ENCODE results near the gene HOXB9. TPM values are rescaled to one million over a fixed set of nuclear protein-coding genes. Genes with fewer than 3 reads are reported as not detected.

HOXB9 gene
- total RNA-seq, 2 donors from 2014 or later = 0.09 to 0.68 TPM

DNA sequence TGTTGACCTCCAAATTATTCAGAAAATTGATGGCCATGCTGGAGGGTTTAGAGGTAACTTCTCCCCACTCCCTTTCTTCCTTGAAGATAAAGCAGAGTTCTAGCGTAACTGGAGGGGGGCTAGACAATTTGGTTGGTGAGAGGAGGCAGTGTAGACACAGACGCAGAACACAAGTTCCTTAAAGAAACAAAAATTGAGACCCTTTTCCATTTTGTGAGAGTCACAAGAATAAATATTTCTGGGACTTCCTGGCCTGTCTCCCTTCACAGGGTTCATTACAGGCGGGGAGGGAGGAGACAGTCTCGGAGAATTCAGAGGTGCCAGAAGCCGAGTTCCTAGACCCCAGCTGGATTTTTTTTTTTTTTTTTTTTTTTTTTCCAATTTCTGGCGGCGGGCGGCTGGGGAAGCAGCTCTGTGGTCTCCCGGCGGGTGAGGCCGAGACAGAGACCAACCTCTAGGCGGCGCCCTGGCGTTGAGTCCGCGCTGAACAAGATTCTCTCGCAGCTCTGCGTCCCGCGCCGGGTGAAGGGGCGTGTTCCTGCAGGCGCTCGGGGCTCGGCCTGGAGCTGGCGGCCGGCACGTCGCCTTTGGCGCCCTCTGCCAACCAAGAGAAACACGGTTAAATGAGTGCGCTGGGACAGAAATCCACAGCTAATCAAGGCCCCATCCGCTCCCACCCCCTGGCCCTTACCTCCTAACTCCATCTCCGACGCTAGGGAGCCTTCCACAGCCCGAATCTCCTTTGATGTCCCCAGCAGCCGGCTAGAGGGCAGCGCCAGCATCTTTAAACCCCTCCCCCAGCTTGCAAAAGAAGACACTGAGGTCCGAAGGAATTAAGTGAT is 10.2 kb upstream of the HOXB9 start:
- TF ChIP-seq POLR2AphosphoS5 (IDR thresholded peaks at IDR 0.05) = no peak
- no peak for TF ChIP-seq POLR2A (IDR thresholded peaks at IDR 0.05)
- TF ChIP-seq, protein P1, sequence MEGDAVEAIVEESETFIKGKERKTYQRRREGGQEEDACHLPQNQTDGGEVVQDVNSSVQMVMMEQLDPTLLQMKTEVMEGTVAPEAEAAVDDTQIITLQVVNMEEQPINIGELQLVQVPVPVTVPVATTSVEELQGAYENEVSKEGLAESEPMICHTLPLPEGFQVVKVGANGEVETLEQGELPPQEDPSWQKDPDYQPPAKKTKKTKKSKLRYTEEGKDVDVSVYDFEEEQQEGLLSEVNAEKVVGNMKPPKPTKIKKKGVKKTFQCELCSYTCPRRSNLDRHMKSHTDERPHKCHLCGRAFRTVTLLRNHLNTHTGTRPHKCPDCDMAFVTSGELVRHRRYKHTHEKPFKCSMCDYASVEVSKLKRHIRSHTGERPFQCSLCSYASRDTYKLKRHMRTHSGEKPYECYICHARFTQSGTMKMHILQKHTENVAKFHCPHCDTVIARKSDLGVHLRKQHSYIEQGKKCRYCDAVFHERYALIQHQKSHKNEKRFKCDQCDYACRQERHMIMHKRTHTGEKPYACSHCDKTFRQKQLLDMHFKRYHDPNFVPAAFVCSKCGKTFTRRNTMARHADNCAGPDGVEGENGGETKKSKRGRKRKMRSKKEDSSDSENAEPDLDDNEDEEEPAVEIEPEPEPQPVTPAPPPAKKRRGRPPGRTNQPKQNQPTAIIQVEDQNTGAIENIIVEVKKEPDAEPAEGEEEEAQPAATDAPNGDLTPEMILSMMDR (IDR thresholded peaks at IDR 0.05) = peak in 1 of 4 experiments; percentile 48
- H3K4me1 ChIP-seq (replicated peaks) = no peaks in the 10 kb centered on the region
- intact Hi-C loops (cut with DNase I) = no loop called here
- H3K9me3 ChIP-seq = no peaks in the 10 kb centered on the region
- H3K27me3 ChIP-seq (replicated peaks; ENCODE audit: insufficient read depth) = peaks cover 38% of the 10 kb centered on the region
- WGBS = 10% methylated on average over 35 of the region's 39 CpGs
- no peak overlapping the region for H3K4me3 ChIP-seq
- no peaks in the 10 kb centered on the region for H3K36me3 ChIP-seq
- DNase-seq (ENCODE audit: low spot score) = no peak
- no peak overlapping the region for H3K27ac ChIP-seq

DNA sequence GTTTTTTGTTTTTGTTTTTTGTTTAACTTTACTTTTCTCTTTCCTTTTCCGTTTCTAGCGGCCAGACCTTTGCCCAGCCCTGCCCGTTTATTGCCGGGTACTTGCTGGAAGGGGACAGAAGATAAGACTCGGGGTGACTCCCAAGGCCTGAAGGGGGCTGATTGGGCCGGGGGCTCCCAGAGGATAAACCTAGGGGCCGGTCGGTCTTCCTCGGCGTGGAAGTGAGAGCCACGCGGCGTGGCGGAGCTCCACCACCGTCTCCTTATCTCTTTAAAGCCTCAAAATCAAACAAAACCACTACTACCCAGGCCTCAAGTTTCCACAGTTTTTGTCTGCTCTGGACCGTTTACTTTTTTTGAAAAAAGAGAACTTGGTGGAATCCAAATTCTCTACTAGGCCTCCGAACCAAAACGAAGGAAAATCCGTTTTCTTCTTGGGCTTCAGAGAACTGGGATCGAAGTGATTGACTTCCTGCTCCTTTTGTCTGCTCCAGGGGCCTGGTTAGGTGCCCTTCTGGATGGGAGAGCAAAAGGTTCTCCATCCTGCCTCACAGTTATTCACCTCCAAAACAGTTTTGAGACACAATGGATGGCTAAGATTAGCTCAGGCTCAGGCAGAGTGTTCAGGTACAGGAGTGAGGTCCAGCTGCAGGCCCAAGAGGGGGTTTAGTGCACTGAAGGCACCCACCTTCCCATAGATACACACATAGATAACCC is 8.5 kb upstream of the HOXB9 start:
- WGBS = 72% methylated on average over 20 of the region's 20 CpGs
- intact Hi-C loops (cut with DNase I) = no loop called here

DNA sequence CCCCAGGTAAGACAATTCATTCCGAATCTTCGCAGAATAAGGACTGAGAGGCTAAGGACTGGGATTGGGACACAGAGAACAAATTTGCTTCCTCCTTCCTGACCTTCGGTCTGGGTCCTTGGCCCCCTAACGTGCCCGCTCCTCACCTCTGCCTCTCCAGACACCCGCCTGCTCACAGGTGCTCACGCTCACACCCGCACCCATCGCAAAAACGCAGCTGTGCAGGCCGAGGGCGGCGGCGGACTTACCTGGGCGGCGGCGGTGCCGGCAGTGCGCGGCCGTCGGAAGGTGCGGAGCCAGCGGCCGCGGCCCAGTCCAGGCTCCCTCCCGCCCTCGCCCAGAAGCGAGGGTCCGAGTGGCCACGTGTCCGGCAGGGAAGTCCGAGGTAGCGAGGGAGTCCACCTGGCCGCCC is 7.1 kb upstream of the HOXB9 start:
- intact Hi-C loops (cut with DNase I) = no loop called here
- H3K9me3 ChIP-seq = no peaks in the 10 kb centered on the region
- no peak for TF ChIP-seq POLR2AphosphoS5 (IDR thresholded peaks at IDR 0.05)
- H3K27me3 ChIP-seq (replicated peaks; ENCODE audit: insufficient read depth) = peaks cover 57% of the 10 kb centered on the region
- H3K4me1 ChIP-seq (replicated peaks) = no peaks in the 10 kb centered on the region
- no peak overlapping the region for H3K4me3 ChIP-seq
- no peak for DNase-seq (ENCODE audit: low spot score)
- no peak overlapping the region for H3K27ac ChIP-seq
- WGBS = 42% methylated on average over 34 of the region's 35 CpGs
- no peaks in the 10 kb centered on the region for H3K36me3 ChIP-seq

More for the DNA sequence above, 8.5 kb upstream of the HOXB9 start:
- no peak overlapping the region for H3K27ac ChIP-seq
- H3K4me3 ChIP-seq = no peak overlapping the region
- H3K9me3 ChIP-seq = no peaks in the 10 kb centered on the region
- no peaks in the 10 kb centered on the region for H3K4me1 ChIP-seq (replicated peaks)
- H3K27me3 ChIP-seq (replicated peaks; ENCODE audit: insufficient read depth) = peaks cover 46% of the 10 kb centered on the region
- no peaks in the 10 kb centered on the region for H3K36me3 ChIP-seq
- TF ChIP-seq, protein P1 (IDR thresholded peaks at IDR 0.05) = no peak
- TF ChIP-seq POLR2AphosphoS5 (IDR thresholded peaks at IDR 0.05) (no peak), POLR2A (IDR thresholded peaks at IDR 0.05) (no peak)
- no peak for DNase-seq (ENCODE audit: low spot score)

DNA sequence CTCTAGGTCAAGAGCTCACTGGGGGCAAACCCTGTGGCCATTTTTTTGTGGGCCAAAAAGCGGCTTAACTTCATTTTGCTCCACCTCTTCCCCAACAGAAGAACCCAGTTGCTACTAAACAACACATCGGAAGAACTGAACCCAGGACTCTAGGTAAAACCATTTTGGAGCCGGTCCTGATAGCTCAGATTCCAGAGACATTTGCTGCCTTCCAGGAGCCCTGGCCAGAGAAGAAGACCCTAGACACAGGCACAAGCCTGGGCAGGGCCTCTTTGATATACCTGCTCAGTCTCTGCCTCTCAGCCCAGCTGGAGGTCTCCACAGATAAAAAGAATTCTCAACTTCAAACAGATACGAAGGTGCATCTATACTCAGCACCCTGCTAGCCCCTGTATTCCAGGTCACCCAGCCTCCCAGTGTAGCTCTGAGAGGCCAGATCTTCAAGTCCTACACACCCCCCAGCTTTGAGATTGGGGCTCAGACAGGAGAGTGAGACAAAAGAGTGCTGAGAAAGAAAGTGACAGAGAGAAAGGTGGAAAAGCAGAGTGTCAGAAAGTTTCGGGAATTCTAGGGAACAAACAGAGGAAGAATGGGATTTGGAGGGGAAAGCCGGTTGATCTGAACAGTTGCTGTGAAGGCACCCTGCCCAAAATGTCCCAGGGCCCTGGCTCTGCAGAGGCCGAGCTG is 6.6 kb upstream of the HOXB9 start:
- no peaks in the 10 kb centered on the region for H3K4me1 ChIP-seq (replicated peaks)
- no peaks in the 10 kb centered on the region for H3K9me3 ChIP-seq
- TF ChIP-seq, protein P1 (IDR thresholded peaks at IDR 0.05) = no peak
- no peak for TF ChIP-seq POLR2A (IDR thresholded peaks at IDR 0.05)
- no peak for TF ChIP-seq POLR2AphosphoS5 (IDR thresholded peaks at IDR 0.05)
- H3K36me3 ChIP-seq = no peaks in the 10 kb centered on the region
- intact Hi-C loops (cut with DNase I) = no loop called here
- 60% methylated on average over 7 of the region's 7 CpGs for WGBS
- H3K27me3 ChIP-seq (replicated peaks; ENCODE audit: insufficient read depth) = peaks cover 60% of the 10 kb centered on the region
- no peak for DNase-seq (ENCODE audit: low spot score)
- H3K4me3 ChIP-seq = no peak overlapping the region
- H3K27ac ChIP-seq = no peak overlapping the region
